Lung (tissue), 12 donors: ENCODE results near the gene ATG4C. TPM values are rescaled to one million over a fixed set of nuclear protein-coding genes. Genes with fewer than 3 reads are reported as not detected.
"Not testable (repeated sequence)": the region's sequence is repeated elsewhere in the genome, so short reads cannot be mapped to it uniquely, and the experiment has no call there.

Experiments
- ATAC-seq: fragments of 200-7000 bp; cut with Tn5 transposase; one replicate; pipeline ENCODE4 v1.9.1; 2020; ENCODE audit warnings: moderate number of reproducible peaks; ENCODE audit not compliant: insufficient read depth, low FRiP score
- DNase-seq, 3 donors: peaks; one replicate each; pipeline ENCODE4 v3.0.0-alpha.2; 2013 to 2017
- H3K27ac ChIP-seq, 2 donors: one replicate each; pipeline ENCODE4 v1.5.1; 2013; ENCODE audit warnings: mild to moderate bottlenecking in 2 of 2, moderate library complexity in 2 of 2, control low read depth in 1 of 2, inconsistent platforms in 1 of 2, low read depth in 1 of 2, low read length in 1 of 2
- H3K27me3 ChIP-seq, 3 donors: one replicate each; pipeline ENCODE4 v1.5.1; 2013; ENCODE audit warnings: low read length in 2 of 3; ENCODE audit not compliant: control insufficient read depth in 3 of 3, insufficient read depth in 3 of 3
- H3K36me3 ChIP-seq, 4 donors: one replicate each; pipeline ENCODE4 v1.5.1; 2013; ENCODE audit warnings: low read length in 4 of 4, mild to moderate bottlenecking in 1 of 4, moderate library complexity in 1 of 4; ENCODE audit not compliant: control insufficient read depth in 4 of 4, insufficient read depth in 4 of 4
- H3K4me1 ChIP-seq, 5 donors: one replicate each; pipeline ENCODE4 v1.5.1; 2013; ENCODE audit warnings: low read length in 5 of 5, mild to moderate bottlenecking in 2 of 5, moderate library complexity in 1 of 5; ENCODE audit not compliant: control insufficient read depth in 5 of 5, insufficient read depth in 5 of 5
- H3K4me3 ChIP-seq: one replicate; pipeline ENCODE4 v1.5.1; 2013; ENCODE audit warnings: mild to moderate bottlenecking, control low read depth, moderate library complexity
- H3K9ac ChIP-seq, 2 donors: one replicate each; pipeline ENCODE4 v1.5.1; 2013; ENCODE audit warnings: low read length in 2 of 2, control low read depth in 1 of 2; ENCODE audit not compliant: insufficient read depth in 1 of 2
- H3K9me3 ChIP-seq, 4 donors: one replicate each; pipeline ENCODE4 v1.5.1; 2013; ENCODE audit warnings: low read length in 3 of 4, mild to moderate bottlenecking in 1 of 4, moderate library complexity in 1 of 4; ENCODE audit not compliant: control insufficient read depth in 4 of 4, insufficient read depth in 3 of 4
- WGBS, 2 donors: extraction: QIAGEN DNeasy Blood & Tissue Kit; methylation state at CpG; one replicate each; pipeline ENCODE4 v1.1.7; 2013; 5-methylcytosine and 5-hydroxymethylcytosine counted together
- polyA plus RNA-seq, 2 donors: library from polyadenylated mRNA; stranded (reverse); fragments of 200-250 nt; gene quantifications; one replicate each; pipeline ENCODE4 v1.2.1, GENCODE V29; 2013
- total RNA-seq, 2 donors: library from RNA; depleted of rRNA in 1 of 2; stranded (reverse); fragments of >200 nt in 1 of 2; gene quantifications; one replicate each; pipeline ENCODE4 v1.2.1, GENCODE V29; 2014 to 2021
- TF ChIP-seq, protein P1 (sequence below): IDR thresholded peaks from 2 replicates; pipeline ENCODE4 v1.5.1; 2012; ENCODE audit warnings: mild to moderate bottlenecking; ENCODE audit errors: control extremely low read depth, extremely low read depth
- donor health status: control.
- donor health status: control.
- donor health status: Bipolar disorder and iron deficiency.
- donor health status: healthy.
- donor health status: DM: yes; HTN: yes; CAD: no.

Gene ATG4C
- total and polyA plus RNA-seq, 4 donors = 3.9 to 12.9 (median 7.3) TPM

DNA sequence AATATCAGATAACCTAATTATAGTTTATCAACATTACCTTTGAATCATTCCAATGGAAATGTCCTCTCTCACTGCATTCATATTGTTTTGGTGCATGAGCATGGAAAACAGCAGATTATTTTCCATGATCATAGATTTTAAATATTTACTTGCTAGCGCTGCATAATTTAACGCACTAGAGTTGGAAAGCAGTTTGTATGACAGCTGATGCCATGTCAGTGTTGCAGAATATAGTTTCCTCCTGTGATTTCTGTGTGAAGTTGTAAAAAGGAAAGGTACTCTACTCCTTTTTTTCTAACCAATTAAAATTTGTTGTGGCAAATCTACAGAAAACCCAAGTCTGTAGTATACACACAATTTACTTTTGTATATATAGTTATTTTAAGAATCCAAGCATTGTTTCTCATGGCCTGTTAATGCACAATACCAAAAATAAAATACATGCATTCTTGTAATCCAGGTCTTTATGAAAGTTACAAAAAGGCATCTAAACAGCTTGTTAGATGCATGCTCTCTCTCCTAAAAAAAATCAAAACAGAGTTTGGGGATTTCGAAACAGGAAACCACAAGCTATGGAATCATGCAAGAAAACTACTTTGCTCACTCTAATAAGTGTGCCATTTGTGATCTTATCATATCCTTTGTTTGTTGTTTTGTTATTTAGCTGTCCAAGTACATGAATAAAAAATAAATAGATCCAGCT is 1.9 kb upstream of the ATG4C start:
- Histone ChIP-seq H3K27me3 (no peaks in the 10 kb centered on the region), H3K4me1 (peaks cover 0 to 9% (median 0%) of the 10 kb centered on the region in 5 donors), H3K27ac (no peak overlapping the region), H3K36me3 (no peaks in the 10 kb centered on the region), H3K9me3 (no peaks in the 10 kb centered on the region), H3K9ac (peak overlapping the region in 1 of 2 donors; percentile 4), H3K4me3 (no peak overlapping the region)
- TF ChIP-seq, protein P1, sequence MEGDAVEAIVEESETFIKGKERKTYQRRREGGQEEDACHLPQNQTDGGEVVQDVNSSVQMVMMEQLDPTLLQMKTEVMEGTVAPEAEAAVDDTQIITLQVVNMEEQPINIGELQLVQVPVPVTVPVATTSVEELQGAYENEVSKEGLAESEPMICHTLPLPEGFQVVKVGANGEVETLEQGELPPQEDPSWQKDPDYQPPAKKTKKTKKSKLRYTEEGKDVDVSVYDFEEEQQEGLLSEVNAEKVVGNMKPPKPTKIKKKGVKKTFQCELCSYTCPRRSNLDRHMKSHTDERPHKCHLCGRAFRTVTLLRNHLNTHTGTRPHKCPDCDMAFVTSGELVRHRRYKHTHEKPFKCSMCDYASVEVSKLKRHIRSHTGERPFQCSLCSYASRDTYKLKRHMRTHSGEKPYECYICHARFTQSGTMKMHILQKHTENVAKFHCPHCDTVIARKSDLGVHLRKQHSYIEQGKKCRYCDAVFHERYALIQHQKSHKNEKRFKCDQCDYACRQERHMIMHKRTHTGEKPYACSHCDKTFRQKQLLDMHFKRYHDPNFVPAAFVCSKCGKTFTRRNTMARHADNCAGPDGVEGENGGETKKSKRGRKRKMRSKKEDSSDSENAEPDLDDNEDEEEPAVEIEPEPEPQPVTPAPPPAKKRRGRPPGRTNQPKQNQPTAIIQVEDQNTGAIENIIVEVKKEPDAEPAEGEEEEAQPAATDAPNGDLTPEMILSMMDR = no peak
- ATAC-seq (no peak), DNase-seq (peak in 2 of 3 donors; percentile 50 to 65)
- 67 to 79% methylated on average over 3 of the region's 3 CpGs for WGBS, 2 donors

DNA sequence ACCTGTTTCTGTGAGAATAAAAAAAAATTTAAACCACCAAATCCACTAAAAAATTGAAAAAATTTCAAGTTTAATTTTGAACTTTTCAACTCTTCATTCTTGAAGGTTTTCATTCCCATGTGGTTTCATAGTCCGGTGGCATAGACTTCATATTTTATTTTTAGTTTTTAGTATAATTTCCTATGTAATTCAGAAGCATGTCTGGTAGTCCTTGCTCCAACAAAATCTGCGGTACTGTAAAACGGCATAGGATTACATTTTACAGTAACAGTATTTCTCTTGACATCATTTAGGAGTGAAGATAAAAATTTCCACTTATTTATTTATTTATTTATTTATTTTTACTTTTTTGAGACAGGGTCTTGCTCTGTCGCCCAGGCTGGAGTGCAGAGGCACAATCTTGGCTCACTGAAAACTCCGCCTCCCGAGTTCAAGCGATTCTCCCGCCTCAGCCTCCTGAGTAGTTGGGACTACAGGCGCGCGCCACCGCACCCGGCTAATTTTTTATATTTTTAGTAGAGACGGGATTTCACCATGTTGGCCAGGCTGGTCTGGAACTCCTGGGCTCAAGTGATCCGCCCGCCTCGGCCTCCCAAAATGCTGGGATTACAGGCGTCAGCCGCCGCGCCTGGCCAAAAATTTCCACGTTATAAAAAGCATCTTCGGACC is 1.3 kb upstream of the ATG4C start:
- not testable (repeated sequence) for H3K27me3 ChIP-seq, H3K4me3 ChIP-seq, H3K4me1 ChIP-seq, H3K9ac ChIP-seq, ATAC-seq, H3K36me3 ChIP-seq, H3K27ac ChIP-seq, H3K9me3 ChIP-seq
- DNase-seq = peak in 1 of 3 donors; percentile 10
- 92% methylated on average over 23 of the region's 23 CpGs for WGBS, 2 donors

DNA sequence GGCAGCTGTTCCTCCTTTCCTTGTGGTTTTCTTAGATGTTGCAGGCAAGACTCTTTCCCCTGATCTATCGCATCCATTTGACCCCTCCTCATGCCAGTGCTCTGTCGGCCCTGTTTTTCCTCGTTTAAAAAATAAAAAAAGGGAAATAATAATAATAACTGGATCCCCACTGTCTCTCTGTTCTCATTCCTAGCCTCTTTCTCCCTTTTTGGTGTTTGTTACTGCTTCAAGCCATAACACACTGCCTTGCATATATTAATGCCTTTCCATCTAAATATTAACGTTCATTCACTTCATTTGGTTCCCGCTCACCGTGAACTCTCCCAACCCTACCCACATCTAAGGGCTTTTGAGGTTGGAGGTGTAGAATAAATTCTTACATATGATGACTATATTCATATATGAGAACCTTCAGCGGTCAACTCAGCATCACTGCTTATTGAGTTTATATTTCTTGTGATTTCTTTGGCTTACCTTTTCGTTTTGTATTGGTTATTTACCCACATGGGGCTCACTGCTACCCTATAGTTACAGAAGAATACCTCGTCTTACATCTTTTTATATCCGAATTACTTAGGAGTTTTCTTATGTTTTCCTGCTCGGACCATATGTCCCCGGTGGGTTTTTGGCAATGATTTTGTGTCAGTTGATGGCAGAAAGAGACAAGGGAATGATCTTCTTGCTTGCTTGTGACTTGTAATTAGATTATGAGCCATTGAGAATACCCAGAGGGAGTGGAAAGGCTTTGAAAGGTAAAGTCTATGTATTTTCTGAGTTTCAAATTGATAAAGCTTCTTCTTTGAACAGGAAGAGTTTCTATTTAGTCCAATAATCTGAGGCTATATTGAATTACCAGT is 805 bp downstream of the ATG4C start:
- Histone ChIP-seq H3K9me3 (no peaks in the 10 kb centered on the region), H3K9ac (peak overlapping the region in 1 of 2 donors; percentile 91), H3K36me3 (no peaks in the 10 kb centered on the region), H3K4me3 (peak overlapping the region; percentile 70), H3K4me1 (peaks cover 0 to 9% (median 0%) of the 10 kb centered on the region in 5 donors), H3K27me3 (no peaks in the 10 kb centered on the region), H3K27ac (peak overlapping the region in 1 of 2 donors; percentile 84)
- TF ChIP-seq, protein P1 = no peak
- WGBS, 2 donors = 15 to 19% methylated on average over 12 of the region's 12 CpGs
- ATAC-seq (peak; percentile 31), DNase-seq (peak in 2 of 3 donors; percentile 17 to 51)

DNA sequence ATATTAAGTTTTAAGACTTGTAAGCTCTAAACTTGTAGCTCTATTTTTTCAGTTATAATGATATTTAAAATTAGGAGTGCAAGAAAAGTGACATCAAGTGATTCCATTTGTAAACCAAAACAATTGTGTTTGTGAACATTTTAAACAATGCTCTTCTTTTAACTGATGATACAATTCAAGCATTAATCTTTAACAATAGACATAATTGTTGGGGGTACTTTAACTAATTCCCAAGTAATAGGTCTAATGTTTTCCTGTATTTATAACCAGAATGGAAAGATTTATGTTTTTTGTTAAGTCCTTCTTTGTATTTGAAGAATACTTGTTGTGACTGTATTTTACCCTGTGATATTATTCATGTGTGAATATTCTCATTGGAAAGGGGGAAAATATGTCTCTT is 6.8 kb downstream of the ATG4C start:
- TF ChIP-seq, protein P1 = no peak
- no peaks in the 10 kb centered on the region for H3K36me3 ChIP-seq
- no peaks in the 10 kb centered on the region for H3K9me3 ChIP-seq
- H3K4me1 ChIP-seq = peaks cover 0 to 5% (median 0%) of the 10 kb centered on the region in 5 donors
- H3K9ac ChIP-seq = no peak overlapping the region
- no peak overlapping the region for H3K4me3 ChIP-seq
- H3K27me3 ChIP-seq = no peaks in the 10 kb centered on the region
- ATAC-seq = no peak
- no peak for DNase-seq
- no peak overlapping the region for H3K27ac ChIP-seq
